ENCODE data around the gene VPS8.
"Not testable (repeated sequence)": the region's sequence is repeated elsewhere in the genome, so short reads cannot be mapped to it uniquely, and the experiment has no call there.

The VPS8 gene

GRCh38 chr3:184981071-184981470, 169.1 kb downstream of the VPS8 start:
- no peak for DNase-seq (ENCODE audit: low read depth in 2 of 2)

DNA sequence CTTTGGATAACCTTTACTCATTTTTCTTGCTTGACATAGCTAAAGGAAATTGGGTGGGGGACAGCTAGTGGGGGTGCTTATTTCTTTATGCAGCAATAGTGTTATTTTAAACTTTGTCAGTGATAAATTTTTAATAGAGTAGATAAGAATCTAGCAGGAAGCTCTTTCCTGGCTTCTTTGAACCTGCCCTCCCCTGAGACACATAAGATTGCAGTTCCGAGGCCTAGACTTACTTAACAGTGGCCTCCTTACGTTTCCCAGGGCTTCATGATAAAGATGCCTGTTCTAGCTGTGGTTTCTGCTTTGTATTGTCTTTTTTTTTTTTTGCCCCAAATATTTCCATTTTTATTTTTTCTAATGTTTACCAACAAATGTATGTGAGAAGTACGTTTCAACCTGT, 170.1 kb downstream of the VPS8 start:
- DNase-seq (ENCODE audit: low read depth in 2 of 2), result no peak

DNA sequence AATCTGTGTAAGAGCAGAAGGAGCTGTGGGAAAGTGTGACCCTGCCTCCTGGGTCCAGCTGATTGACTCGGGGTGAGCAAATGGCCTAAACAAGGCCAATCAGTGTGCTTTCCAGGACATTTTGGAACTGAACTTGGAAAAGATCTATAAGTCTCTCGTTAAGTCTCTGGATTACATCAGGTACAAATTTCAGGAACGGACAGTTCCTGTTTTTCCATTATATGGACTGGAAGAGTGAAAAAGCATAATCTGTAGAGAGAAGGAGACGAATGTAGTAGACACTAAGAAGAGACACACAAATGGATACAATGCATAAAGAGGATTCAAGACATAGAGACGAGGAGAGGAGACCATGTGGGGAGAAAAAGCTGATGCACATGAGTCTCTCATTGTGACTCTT, 173.6 kb downstream of the VPS8 start:
- DNase-seq (ENCODE audit: low read depth in 2 of 2), result no peak

- no peak for DNase-seq (ENCODE audit: low read depth in 2 of 2)
Measured at GRCh38 chr3:184986366-184986889, 174.5 kb downstream of the VPS8 start.

DNA sequence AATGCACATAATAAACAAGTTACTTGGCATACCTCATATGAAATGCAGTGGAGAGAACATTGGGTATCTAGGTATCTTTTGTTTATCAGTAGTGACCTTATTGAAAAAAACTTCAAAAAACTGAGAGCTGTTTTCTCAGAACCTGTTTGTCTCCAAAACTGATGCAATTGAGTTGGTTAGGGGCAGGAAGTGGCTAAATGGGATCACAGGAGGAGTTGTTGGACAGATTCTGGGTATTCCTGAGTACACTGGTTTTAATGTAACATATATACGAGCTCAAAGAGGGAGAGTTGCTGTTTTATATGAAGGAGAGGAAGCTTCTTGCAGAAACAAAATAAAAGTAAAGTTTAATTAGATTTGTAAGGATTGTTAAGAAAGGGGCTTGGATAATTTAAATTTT, 181.4 kb downstream of the VPS8 start:
- DNase-seq (ENCODE audit: low read depth in 2 of 2), result no peak

DNA sequence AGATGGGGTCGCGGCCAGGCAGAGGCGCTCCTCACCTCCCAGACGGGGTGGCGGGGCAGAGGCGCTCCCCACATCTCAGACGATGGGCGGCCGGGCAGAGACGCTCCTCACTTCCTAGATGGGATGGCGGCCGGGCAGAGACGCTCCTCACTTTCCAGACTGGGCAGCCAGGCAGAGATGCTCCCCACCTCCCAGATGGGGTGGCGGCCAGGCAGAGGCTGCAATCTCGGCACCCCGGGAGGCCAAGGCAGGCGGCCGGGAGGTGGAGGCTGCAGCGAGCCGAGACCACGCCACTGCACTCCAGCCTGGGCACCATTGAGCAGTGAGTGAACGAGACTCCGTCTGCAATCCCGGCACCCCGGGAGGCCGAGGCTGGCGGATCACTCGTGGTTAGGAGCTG, 191.9 kb downstream of the VPS8 start:
- DNase-seq (ENCODE audit: low read depth in 2 of 2), result not testable (repeated sequence)

DNA sequence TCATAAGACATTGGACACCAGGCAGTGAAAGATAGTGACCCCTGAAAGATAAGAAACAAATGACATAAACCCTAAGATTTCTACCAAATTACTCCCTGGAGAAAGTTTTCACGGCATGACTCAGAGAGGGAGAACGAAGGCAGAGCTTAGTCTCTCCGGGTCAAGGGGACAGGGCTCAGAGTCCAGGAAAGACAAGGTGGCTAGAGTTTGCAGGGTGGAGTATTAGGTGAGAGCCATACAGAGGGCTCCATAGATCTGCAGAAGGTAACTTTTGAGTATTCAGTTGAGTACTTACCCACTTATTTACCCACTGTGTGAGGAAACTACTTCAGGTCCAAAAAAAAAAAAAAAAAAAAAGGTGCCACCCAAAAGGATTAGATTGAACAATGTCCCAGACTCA, 197.7 kb downstream of the VPS8 start:
- no peak for DNase-seq (ENCODE audit: low read depth in 2 of 2)

- DNase-seq (ENCODE audit: low read depth in 2 of 2), result not testable (repeated sequence)
Measured at GRCh38 chr3:185017584-185017983, 205.6 kb downstream of the VPS8 start.

GRCh38 chr3:185017996-185018395, 206.0 kb downstream of the VPS8 start:
- not testable (repeated sequence) for DNase-seq (ENCODE audit: low read depth in 2 of 2)

- DNase-seq (ENCODE audit: low read depth in 2 of 2), result no peak
Measured at GRCh38 chr3:185021256-185021655, 209.3 kb downstream of the VPS8 start.

GRCh38 chr3:185024406-185024805, 212.4 kb downstream of the VPS8 start:
- DNase-seq (ENCODE audit: low read depth in 2 of 2), result no peak

DNA sequence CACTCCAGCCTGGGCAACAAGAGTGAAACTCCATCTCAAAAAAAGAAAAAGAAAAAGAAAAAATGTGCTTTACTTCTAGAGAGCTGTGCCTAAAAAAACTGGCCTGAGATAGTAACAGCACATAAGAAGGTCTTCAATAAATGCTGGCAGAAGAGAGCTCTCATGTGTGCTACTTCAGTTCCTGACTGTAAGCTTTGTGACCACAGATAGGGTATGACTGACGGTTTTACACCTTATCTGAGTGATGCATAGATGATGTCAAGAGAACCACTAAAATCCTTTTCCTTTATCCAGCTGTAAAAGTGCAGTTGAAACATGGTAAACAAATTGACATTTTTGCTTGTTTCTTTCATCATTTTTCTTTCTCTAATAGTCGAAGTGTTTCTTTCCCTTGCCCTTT, 213.0 kb downstream of the VPS8 start:
- no peak for DNase-seq (ENCODE audit: low read depth in 2 of 2)

DNA sequence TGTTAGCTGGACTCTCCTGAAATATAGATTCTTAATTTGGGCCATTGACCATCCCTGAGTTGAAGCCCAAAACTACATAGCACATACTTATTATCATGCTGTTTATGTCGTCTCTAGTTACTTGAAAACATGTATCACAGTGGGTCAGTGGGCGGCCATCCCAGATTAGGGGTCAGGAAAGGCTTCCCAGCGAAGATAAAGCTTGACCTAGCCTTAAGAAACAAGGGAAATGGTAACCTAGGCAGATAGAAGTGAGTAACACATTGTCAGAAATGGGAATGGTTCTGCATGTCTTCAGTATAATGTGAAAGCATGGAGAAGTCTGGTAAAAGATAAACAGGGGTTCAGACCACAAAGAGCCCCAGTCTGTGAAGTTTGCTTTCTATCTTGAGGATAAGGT, 216.2 kb downstream of the VPS8 start:
- DNase-seq (ENCODE audit: low read depth in 2 of 2), result no peak

- no peak for DNase-seq (ENCODE audit: low read depth in 2 of 2)
Measured at GRCh38 chr3:185029086-185029485, 217.1 kb downstream of the VPS8 start.

DNA sequence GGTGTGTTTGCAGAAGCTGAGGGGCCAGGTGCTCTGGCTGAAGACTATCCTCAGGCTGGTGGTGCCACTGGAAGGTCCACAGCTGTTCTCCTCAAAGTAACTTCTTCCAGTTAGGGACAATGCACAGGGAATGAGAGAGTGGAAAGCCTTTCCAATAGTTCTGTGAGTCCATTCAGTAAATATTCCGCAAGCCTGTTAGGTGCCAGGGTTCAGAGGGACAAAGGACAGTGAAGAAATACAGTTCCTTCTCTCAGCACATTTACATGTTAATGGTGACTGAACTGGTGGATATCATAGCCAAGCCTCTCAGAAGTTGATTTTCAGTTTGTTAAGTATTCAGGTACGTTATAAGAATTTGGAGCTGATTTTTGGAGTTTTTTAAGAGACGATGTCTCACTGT, 218.4 kb downstream of the VPS8 start:
- no peak for DNase-seq (ENCODE audit: low read depth in 2 of 2)

GRCh38 chr3:185030951-185031350, 219.0 kb downstream of the VPS8 start:
- no peak for DNase-seq (ENCODE audit: low read depth in 2 of 2)

- DNase-seq (ENCODE audit: low read depth in 2 of 2), result no peak
Measured at GRCh38 chr3:185037801-185038200, 225.8 kb downstream of the VPS8 start.

GRCh38 chr3:185040425-185040824, 228.5 kb downstream of the VPS8 start:
- DNase-seq (ENCODE audit: low read depth in 2 of 2), result no peak

DNA sequence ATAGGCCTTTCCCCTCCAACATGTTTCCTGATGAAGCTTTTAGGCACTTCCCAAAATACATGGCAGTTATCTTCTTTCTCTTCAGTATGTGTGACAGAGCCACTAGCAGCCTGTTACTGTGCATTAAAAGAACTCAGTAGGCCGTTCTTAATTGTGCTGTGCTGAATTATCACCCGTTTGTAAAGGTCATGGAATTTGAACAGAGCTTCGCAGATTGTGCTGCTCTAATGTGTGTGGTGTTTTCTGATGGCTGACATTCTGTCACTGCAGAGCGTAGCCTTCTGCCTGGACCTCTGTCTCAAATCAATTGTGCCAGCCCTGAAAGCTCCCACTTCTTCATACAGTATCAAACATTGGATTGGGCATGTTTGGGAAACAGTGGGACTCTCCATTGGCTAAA, 229.6 kb downstream of the VPS8 start:
- no peak for DNase-seq (ENCODE audit: low read depth in 2 of 2)

- no peak for DNase-seq (ENCODE audit: low read depth in 2 of 2)
Measured at GRCh38 chr3:185042312-185043050, 230.5 kb downstream of the VPS8 start.

DNA sequence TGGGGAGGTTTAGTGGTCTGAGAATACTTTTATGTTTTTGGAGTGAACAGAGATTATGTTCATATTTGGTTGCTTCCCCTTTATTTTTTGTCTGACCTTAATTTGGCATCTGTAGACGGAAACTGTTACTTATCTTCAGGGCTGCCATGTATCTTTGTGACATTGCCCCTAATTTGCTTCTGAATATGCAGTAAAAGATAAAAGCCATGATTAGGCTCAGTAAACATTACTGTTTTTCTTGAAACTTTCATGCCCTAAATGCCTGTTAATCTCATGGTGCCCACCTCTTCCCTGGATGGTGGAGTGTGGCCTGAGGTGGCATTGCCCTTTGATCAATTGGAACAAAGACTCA, 234.2 kb downstream of the VPS8 start:
- no peak for DNase-seq (ENCODE audit: low read depth in 2 of 2)

DNA sequence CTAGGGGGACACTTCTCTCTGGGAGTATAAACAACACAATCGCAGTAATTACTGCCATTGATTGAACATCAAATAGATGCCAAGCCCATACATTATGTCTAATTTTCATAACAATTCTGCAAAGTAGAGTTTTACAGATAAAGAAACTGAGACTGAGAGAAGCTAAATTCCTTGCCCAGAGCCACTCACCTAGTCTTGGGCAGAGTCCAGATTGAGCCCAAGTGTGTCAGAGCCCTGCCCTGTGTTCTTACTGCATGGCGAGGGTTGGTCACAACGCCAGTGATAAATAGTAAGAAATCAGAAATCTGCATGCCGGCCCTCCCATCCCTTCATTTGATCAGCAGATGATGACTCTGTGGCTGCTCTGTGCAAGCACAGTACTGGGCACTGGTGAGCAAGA, 234.6 kb downstream of the VPS8 start:
- DNase-seq (ENCODE audit: low read depth in 2 of 2), result no peak

- DNase-seq (ENCODE audit: low read depth in 2 of 2), result no peak
Measured at GRCh38 chr3:185049710-185050109, 237.7 kb downstream of the VPS8 start.

DNA sequence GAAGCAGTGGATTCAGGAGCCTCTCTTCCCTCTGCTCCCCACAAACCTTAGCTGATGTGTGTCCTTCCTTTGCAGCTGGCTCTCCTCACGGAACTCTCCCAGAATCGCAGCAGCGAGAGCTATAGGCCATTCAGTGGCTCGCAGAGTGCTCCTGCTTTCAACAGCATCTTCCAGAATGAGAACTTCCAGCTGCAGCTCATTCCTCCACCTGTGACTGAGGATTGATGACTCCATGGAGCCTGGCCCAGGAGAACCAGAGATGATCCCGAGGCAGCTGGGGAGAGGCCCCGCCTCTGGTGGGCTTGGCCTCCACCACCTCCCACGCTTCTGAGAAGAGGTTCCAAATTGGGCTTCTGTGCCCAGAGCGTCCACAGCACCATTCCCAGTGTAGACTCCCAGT, 239.8 kb downstream of the VPS8 start:
- DNase-seq (ENCODE audit: low read depth in 2 of 2), result no peak
